HepG2 (cell line): ENCODE data around the gene NOL4L. TPM values are rescaled to one million over a fixed set of nuclear protein-coding genes. Genes with fewer than 3 reads are reported as not detected.

Source experiments
- AGO1 ChIP-seq: fragments of 200-400 bp; formaldehyde crosslinking; IDR thresholded peaks from 2 replicates; pipeline ENCODE4 v1.6.1; 2017; ENCODE audit warnings: mild to moderate bottlenecking, low read depth, low read length, moderate library complexity; ENCODE audit not compliant: poor library complexity, severe bottlenecking
- FOXK2 ChIP-seq: fragments of 450-650 bp; IDR thresholded peaks from 2 replicates; pipeline ENCODE4 v1.6.1; 2016
- GPBP1L1 ChIP-seq: sonication (generic); formaldehyde crosslinking; IDR thresholded peaks from 2 replicates; pipeline ENCODE4 v1.5.0; 2020; ENCODE audit warnings: mild to moderate bottlenecking, missing genetic modification reagents
- HNF1B ChIP-seq: sonication (generic); formaldehyde crosslinking; IDR thresholded peaks from 2 replicates; pipeline ENCODE4 v1.5.1; 2020; ENCODE audit warnings: mild to moderate bottlenecking, moderate library complexity, missing genetic modification reagents
- PHF8 ChIP-seq: sonication (generic); formaldehyde crosslinking; IDR thresholded peaks from 2 replicates; pipeline ENCODE4 v1.5.0; 2020; ENCODE audit warnings: missing genetic modification reagents
- PITX1 ChIP-seq: sonication (generic); formaldehyde crosslinking; IDR thresholded peaks from 2 replicates; pipeline ENCODE4 v1.5.1; 2020; ENCODE audit warnings: mild to moderate bottlenecking, missing genetic modification reagents
- SALL1 ChIP-seq: sonication (generic); formaldehyde crosslinking; IDR thresholded peaks from 2 replicates; pipeline ENCODE4 v1.8.0; 2022; ENCODE audit warnings: mild to moderate bottlenecking, missing genetic modification reagents
- SIN3B ChIP-seq: fragments of 150-350 bp; IDR thresholded peaks from 2 replicates; pipeline ENCODE4 v1.6.1; 2014; ENCODE audit warnings: low read length
- SP140L ChIP-seq: sonication (generic); formaldehyde crosslinking; IDR thresholded peaks from 2 replicates; pipeline ENCODE4 v1.4.0; 2020; ENCODE audit warnings: missing genetic modification reagents, borderline replicate concordance
- STAT6 ChIP-seq: sonication (generic); formaldehyde crosslinking; IDR thresholded peaks from 2 replicates; pipeline ENCODE4 v1.4.0; 2020; ENCODE audit warnings: missing genetic modification reagents, mild to moderate bottlenecking, borderline replicate concordance
- TBP ChIP-seq: sonication (generic); formaldehyde crosslinking; IDR thresholded peaks from 2 replicates; pipeline ENCODE4 v1.5.0; 2020; ENCODE audit warnings: missing genetic modification reagents
- TGIF2 ChIP-seq: IDR thresholded peaks from 2 replicates; pipeline ENCODE4 v1.6.1; 2016; ENCODE audit warnings: control low read depth, missing compliant biosample characterization
- U2AF1 ChIP-seq: fragments of 200-400 bp; formaldehyde crosslinking; optimal IDR thresholded peaks from 2 replicates; pipeline ENCODE3; 2017; ENCODE audit warnings: mild to moderate bottlenecking, low read depth, low read length
- ZGPAT ChIP-seq: IDR thresholded peaks from 2 replicates; pipeline ENCODE4 v1.6.1; 2016; ENCODE audit warnings: mild to moderate bottlenecking
- ZNF275 ChIP-seq: sonication (generic); formaldehyde crosslinking; IDR thresholded peaks from 2 replicates; pipeline ENCODE4 v1.8.0; 2022; ENCODE audit warnings: missing genetic modification reagents, mild to moderate bottlenecking, inconsistent platforms, borderline replicate concordance
- ZNF367 ChIP-seq: sonication (generic); formaldehyde crosslinking; IDR thresholded peaks from 2 replicates; pipeline ENCODE4 v1.4.0; 2020; ENCODE audit warnings: missing genetic modification reagents, borderline replicate concordance
- ZNF430 ChIP-seq: sonication (generic); formaldehyde crosslinking; IDR thresholded peaks from 2 replicates; pipeline ENCODE4 v1.9.0; 2021; ENCODE audit warnings: mild to moderate bottlenecking, missing genetic modification reagents
- ZNF678 ChIP-seq: sonication (generic); formaldehyde crosslinking; IDR thresholded peaks from 2 replicates; pipeline ENCODE4 v1.4.0; 2020; ENCODE audit warnings: mild to moderate bottlenecking, missing genetic modification reagents
- ZNF766 ChIP-seq: sonication (generic); formaldehyde crosslinking; IDR thresholded peaks from 2 replicates; pipeline ENCODE4 v1.5.0; 2020; ENCODE audit warnings: missing genetic modification reagents, borderline replicate concordance
- ZUFSP ChIP-seq: sonication (generic); formaldehyde crosslinking; IDR thresholded peaks from 2 replicates; pipeline ENCODE4 v1.9.0; 2021; ENCODE audit warnings: missing genetic modification reagents, mild to moderate bottlenecking, borderline replicate concordance
- polyA plus RNA-seq, 8 experiments: library from polyadenylated mRNA; depleted of rRNA in 3 of 8; stranded (reverse) in 7 of 8; unstranded in 1 of 8; fragments of >200 nt; fragmentation: Illumina TruSeq in 4 of 8; extraction: Trizol in 4 of 8; gene quantifications; 2 replicates each; pipeline versions ENCODE4 v1.2.1 to v1.2.3, GENCODE V29; 2011 to 2016; ENCODE audit warnings: low read depth in 4 of 8, missing spikeins in 1 of 8, mixed read lengths in 1 of 8; ENCODE audit not compliant: insufficient read depth in 1 of 8
- total RNA-seq, 5 experiments: library from RNA; depleted of rRNA; stranded (reverse); fragments of >200 nt; fragmentation: Illumina TruSeq; extraction: Trizol; gene quantifications; 2 replicates each; pipeline ENCODE4 v1.2.3, GENCODE V29; 2016; ENCODE audit warnings: low read depth in 1 of 5

The NOL4L gene
- total and polyA plus RNA-seq, 2 of the 13 experiments (the other 11 are each of a cell fraction or from before 2014, with no cell fraction given): 16.6 to 35.4 TPM

GRCh38 chr20:32437391-32438074 is 147.6 kb downstream of the NOL4L start (continued):
- TF ChIP-seq ZNF766 (CRISPR knock-in tag): no peak
- TF ChIP-seq ZNF430: no peak
- TF ChIP-seq ZNF367 (CRISPR knock-in tag): no peak
- no peak for TF ChIP-seq FOXK2
- TF ChIP-seq PITX1 (CRISPR knock-in tag): no peak
- TF ChIP-seq U2AF1: no peak
- no peak for TF ChIP-seq ZNF678
- no peak for TF ChIP-seq GPBP1L1 (CRISPR knock-in tag)
- no peak for TF ChIP-seq ZUFSP (CRISPR knock-in tag)
- TF ChIP-seq ZNF275 (CRISPR knock-in tag): no peak
- peak; percentile 30; the same call in 1 of the 2 replicates for TF ChIP-seq ZGPAT (CRISPR knock-in tag)
- no peak for TF ChIP-seq PHF8 (CRISPR knock-in tag)
- TF ChIP-seq SIN3B: no peak
- TF ChIP-seq SP140L: no peak
- TF ChIP-seq SALL1 (CRISPR knock-in tag): peak; percentile 80
- TF ChIP-seq TBP (CRISPR knock-in tag): no peak
- no peak for TF ChIP-seq TGIF2
- 0 out of 2 replicates have a peak, but pooled peaks have one; percentile 40 for TF ChIP-seq HNF1B
- no peak for TF ChIP-seq STAT6 (CRISPR knock-in tag)
- TF ChIP-seq AGO1: no peak
